Measurements from ENCODE around the gene RABAC1.

- TF ChIP-seq CTCF (IDR thresholded peaks at IDR 0.05) (no peak), ZFX (IDR thresholded peaks at IDR 0.05; ENCODE audit: borderline replicate concordance) (no peak)
Observed at GRCh38 chr19:41999071-41999877, 40.2 kb upstream of the RABAC1 start.

Measured in 22Rv1 (cell line).